MM.1S (cell line): Measurements from ENCODE around the gene WNT4.

Source experiments
- EZH2 ChIP-seq: fragments of 300-600 bp; sonication (generic); optimal IDR thresholded peaks from 2 replicates; pipeline ENCODE3; 2017; ENCODE audit warnings: low read depth, mild to moderate bottlenecking, antibody characterized with exemption, low read length, mixed read lengths
- EZH2phosphoT487 ChIP-seq: fragments of 300-600 bp; sonication (generic); IDR thresholded peaks from 2 replicates; pipeline ENCODE4 v1.6.1; 2018; ENCODE audit warnings: antibody characterized with exemption, low read length
- TF ChIP-seq, protein P1 (sequence below): fragments of 300-600 bp; sonication (generic); IDR thresholded peaks from 2 replicates; pipeline ENCODE4 v1.5.1; 2016; ENCODE audit warnings: antibody characterized with exemption, low read length, mixed read lengths

GRCh38 chr1:22102746-22103145, 40.2 kb downstream of the WNT4 start:
- TF ChIP-seq, protein P1, sequence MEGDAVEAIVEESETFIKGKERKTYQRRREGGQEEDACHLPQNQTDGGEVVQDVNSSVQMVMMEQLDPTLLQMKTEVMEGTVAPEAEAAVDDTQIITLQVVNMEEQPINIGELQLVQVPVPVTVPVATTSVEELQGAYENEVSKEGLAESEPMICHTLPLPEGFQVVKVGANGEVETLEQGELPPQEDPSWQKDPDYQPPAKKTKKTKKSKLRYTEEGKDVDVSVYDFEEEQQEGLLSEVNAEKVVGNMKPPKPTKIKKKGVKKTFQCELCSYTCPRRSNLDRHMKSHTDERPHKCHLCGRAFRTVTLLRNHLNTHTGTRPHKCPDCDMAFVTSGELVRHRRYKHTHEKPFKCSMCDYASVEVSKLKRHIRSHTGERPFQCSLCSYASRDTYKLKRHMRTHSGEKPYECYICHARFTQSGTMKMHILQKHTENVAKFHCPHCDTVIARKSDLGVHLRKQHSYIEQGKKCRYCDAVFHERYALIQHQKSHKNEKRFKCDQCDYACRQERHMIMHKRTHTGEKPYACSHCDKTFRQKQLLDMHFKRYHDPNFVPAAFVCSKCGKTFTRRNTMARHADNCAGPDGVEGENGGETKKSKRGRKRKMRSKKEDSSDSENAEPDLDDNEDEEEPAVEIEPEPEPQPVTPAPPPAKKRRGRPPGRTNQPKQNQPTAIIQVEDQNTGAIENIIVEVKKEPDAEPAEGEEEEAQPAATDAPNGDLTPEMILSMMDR, result no peak
- TF ChIP-seq EZH2 (no peak), EZH2phosphoT487 (no peak)
